Neural progenitor cell (in vitro differentiated cells): ENCODE results near the gene DOK5. TPM values are rescaled to one million over a fixed set of nuclear protein-coding genes. Genes with fewer than 3 reads are reported as not detected.

ENCODE experiments used
- DNase-seq: peaks from one replicate; pipeline ENCODE4 v3.0.0-alpha.2; 2016; ENCODE audit warnings: low spot score
- H2AFZ ChIP-seq: fragments of 200-600 bp; sonication (generic); replicated peaks from 2 replicates; pipeline ENCODE4 v1.6.1; 2016; ENCODE audit warnings: antibody characterized with exemption
- H3F3A ChIP-seq: fragments of 200-600 bp; sonication (generic); 2 replicates; pipeline ENCODE4 v1.6.1; 2016; ENCODE audit warnings: antibody characterized with exemption, low read depth
- H3K27ac ChIP-seq: fragments of 200-600 bp; sonication (generic); 2 replicates; pipeline ENCODE4 v1.5.1; 2016; ENCODE audit warnings: mild to moderate bottlenecking
- H3K27me3 ChIP-seq: fragments of 200-600 bp; sonication (generic); 2 replicates; pipeline ENCODE4 v1.6.1; 2016; ENCODE audit warnings: mild to moderate bottlenecking, moderate library complexity
- H3K36me3 ChIP-seq: fragments of 200-600 bp; sonication (generic); 2 replicates; pipeline ENCODE4 v1.5.1; 2016
- H3K4me1 ChIP-seq: fragments of 200-600 bp; sonication (generic); 2 replicates; pipeline ENCODE4 v1.6.1; 2016; ENCODE audit warnings: mixed run types
- H3K4me2 ChIP-seq: fragments of 200-600 bp; sonication (generic); 2 replicates; pipeline ENCODE4 v1.6.1; 2016
- H3K4me3 ChIP-seq: fragments of 200-600 bp; sonication (generic); 2 replicates; pipeline ENCODE4 v1.5.1; 2016
- H3K79me2 ChIP-seq: fragments of 200-600 bp; sonication (generic); 2 replicates; pipeline ENCODE4 v1.6.1; 2016; ENCODE audit warnings: low read depth
- H3K9ac ChIP-seq: fragments of 200-600 bp; sonication (generic); 2 replicates; pipeline ENCODE4 v1.6.1; 2016
- H3K9me3 ChIP-seq: fragments of 200-600 bp; sonication (generic); 2 replicates; pipeline ENCODE4 v1.5.1; 2016; ENCODE audit warnings: low read depth
- H4K20me1 ChIP-seq: fragments of 200-600 bp; sonication (generic); 2 replicates; pipeline ENCODE4 v1.6.1; 2016; ENCODE audit warnings: low read depth
- H3K27ac Mint-ChIP-seq: 3 replicates; pipeline ENCODE4 v1.8.0; 2021; ENCODE audit warnings: mixed read lengths
- H3K27me3 Mint-ChIP-seq: 2 replicates; pipeline ENCODE4 v1.8.0; 2022; ENCODE audit warnings: low read depth, mild to moderate bottlenecking, inconsistent platforms, moderate library complexity, mixed read lengths; ENCODE audit not compliant: insufficient read depth
- H3K36me3 Mint-ChIP-seq: 3 replicates; pipeline ENCODE4 v1.8.0; 2021; ENCODE audit warnings: mixed read lengths
- H3K4me1 Mint-ChIP-seq: 3 replicates; pipeline ENCODE4 v1.8.0; 2021; ENCODE audit warnings: mixed read lengths
- H3K4me3 Mint-ChIP-seq: 3 replicates; pipeline ENCODE4 v1.8.0; 2021; ENCODE audit warnings: mild to moderate bottlenecking, moderate library complexity, mixed read lengths
- H3K9me3 Mint-ChIP-seq: 3 replicates; pipeline ENCODE4 v1.8.0; 2020; ENCODE audit warnings: mixed read lengths
- CTCF ChIP-seq: fragments of 200-600 bp; sonication (generic); IDR thresholded peaks from 2 replicates; pipeline ENCODE4 v1.5.1; 2017; ENCODE audit warnings: antibody characterized with exemption, mild to moderate bottlenecking
- EZH2 ChIP-seq: fragments of 200-600 bp; sonication (generic); IDR thresholded peaks from 2 replicates; pipeline ENCODE4 v1.6.1; 2017; ENCODE audit warnings: antibody characterized with exemption, mild to moderate bottlenecking, moderate library complexity
- EZH2phosphoT487 ChIP-seq: fragments of 200-600 bp; sonication (generic); IDR thresholded peaks from 2 replicates; pipeline ENCODE4 v1.6.1; 2017; ENCODE audit warnings: antibody characterized with exemption
- total RNA-seq: library from RNA; depleted of rRNA; stranded (reverse); fragments of >200 nt; gene quantifications from 2 replicates; pipeline ENCODE4 v1.2.3, GENCODE V29; 2015; ENCODE audit warnings: low replicate concordance

The DOK5 gene
- total RNA-seq, 1 donor from 2014 or later, result 3.1 TPM

GRCh38 chr20:54452277-54452676 is 23.1 kb upstream of the DOK5 start:
- Histone ChIP-seq H3K9me3 (no peaks in the 10 kb centered on the region), H3K4me1 (peaks cover 3% of the 10 kb centered on the region), H3F3A (no peaks in the 10 kb centered on the region), H3K27me3 (no peaks in the 10 kb centered on the region), H4K20me1 (no peaks in the 10 kb centered on the region), H3K9ac (no peak overlapping the region), H3K27ac (no peak overlapping the region), H3K4me3 (no peak overlapping the region), H3K4me2 (no peak overlapping the region), H3K36me3 (no peaks in the 10 kb centered on the region), H2AFZ (no peak overlapping the region), H3K79me2 (no peaks in the 10 kb centered on the region)
- Mint-ChIP-seq H3K4me1 (peaks cover 4% of the 10 kb centered on the region), H3K4me3 (no peak overlapping the region), H3K9me3 (peaks cover 22% of the 10 kb centered on the region), H3K27me3 (peaks cover 8% of the 10 kb centered on the region), H3K36me3 (no peaks in the 10 kb centered on the region), H3K27ac (no peak overlapping the region)
- no peak for DNase-seq
- TF ChIP-seq EZH2, result no peak
- TF ChIP-seq EZH2phosphoT487, result no peak
- TF ChIP-seq CTCF, result no peak

DNA sequence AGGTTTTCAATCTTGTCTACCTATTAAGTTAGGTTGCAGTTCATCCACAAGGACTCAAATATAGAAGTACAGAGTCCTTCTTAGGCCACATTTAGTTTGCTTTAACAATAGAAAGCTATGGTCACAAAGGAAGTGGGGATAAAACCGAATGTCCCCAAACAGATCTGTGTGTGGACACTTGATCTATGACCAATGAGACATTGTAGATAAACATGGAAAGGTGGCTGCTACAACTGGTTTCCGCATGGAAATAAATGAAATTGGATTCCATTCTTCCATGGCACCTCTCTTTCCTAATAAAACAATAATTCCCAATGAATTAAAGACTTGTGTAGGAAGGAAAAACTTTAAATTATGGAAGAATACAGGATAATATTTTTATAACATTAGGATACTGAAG is 20.4 kb upstream of the DOK5 start:
- Mint-ChIP-seq H3K27me3 (peaks cover 5% of the 10 kb centered on the region), H3K9me3 (peaks cover 19% of the 10 kb centered on the region), H3K27ac (no peak overlapping the region), H3K4me3 (no peak overlapping the region), H3K4me1 (no peaks in the 10 kb centered on the region), H3K36me3 (no peaks in the 10 kb centered on the region)
- H3K4me2 ChIP-seq, result no peak overlapping the region
- no peak overlapping the region for H3K9ac ChIP-seq
- no peaks in the 10 kb centered on the region for H4K20me1 ChIP-seq
- H3K9me3 ChIP-seq, result no peaks in the 10 kb centered on the region
- no peak overlapping the region for H2AFZ ChIP-seq
- H3K4me3 ChIP-seq, result no peak overlapping the region
- no peaks in the 10 kb centered on the region for H3K36me3 ChIP-seq
- no peaks in the 10 kb centered on the region for H3K79me2 ChIP-seq
- H3K27ac ChIP-seq, result no peak overlapping the region
- H3F3A ChIP-seq, result no peaks in the 10 kb centered on the region
- TF ChIP-seq CTCF (no peak), EZH2 (no peak), EZH2phosphoT487 (no peak)
- H3K4me1 ChIP-seq, result no peaks in the 10 kb centered on the region
- no peaks in the 10 kb centered on the region for H3K27me3 ChIP-seq
- DNase-seq, result no peak

GRCh38 chr20:54456423-54456822 is 19.0 kb upstream of the DOK5 start:
- H3K9me3 ChIP-seq, result no peaks in the 10 kb centered on the region
- H2AFZ ChIP-seq, result no peak overlapping the region
- H4K20me1 ChIP-seq, result no peaks in the 10 kb centered on the region
- Mint-ChIP-seq H3K9me3 (peaks cover 14% of the 10 kb centered on the region), H3K36me3 (no peaks in the 10 kb centered on the region), H3K27me3 (peaks cover 4% of the 10 kb centered on the region), H3K4me1 (no peaks in the 10 kb centered on the region), H3K27ac (no peak overlapping the region), H3K4me3 (no peak overlapping the region)
- no peak overlapping the region for H3K4me2 ChIP-seq
- no peaks in the 10 kb centered on the region for H3F3A ChIP-seq
- H3K36me3 ChIP-seq, result no peaks in the 10 kb centered on the region
- H3K27me3 ChIP-seq, result no peaks in the 10 kb centered on the region
- TF ChIP-seq CTCF (no peak), EZH2 (no peak), EZH2phosphoT487 (no peak)
- no peaks in the 10 kb centered on the region for H3K79me2 ChIP-seq
- H3K9ac ChIP-seq, result no peak overlapping the region
- DNase-seq, result no peak
- H3K4me1 ChIP-seq, result no peaks in the 10 kb centered on the region
- no peak overlapping the region for H3K27ac ChIP-seq
- no peak overlapping the region for H3K4me3 ChIP-seq

GRCh38 chr20:54456961-54457360 is 18.4 kb upstream of the DOK5 start:
- Histone ChIP-seq H3K4me1 (no peaks in the 10 kb centered on the region), H3K79me2 (no peaks in the 10 kb centered on the region), H3K27me3 (no peaks in the 10 kb centered on the region), H3K4me3 (no peak overlapping the region), H3K4me2 (no peak overlapping the region), H2AFZ (peak overlapping the region; percentile 65), H3K9ac (no peak overlapping the region), H3K9me3 (no peaks in the 10 kb centered on the region), H3F3A (no peaks in the 10 kb centered on the region), H3K36me3 (no peaks in the 10 kb centered on the region), H4K20me1 (no peaks in the 10 kb centered on the region), H3K27ac (no peak overlapping the region)
- peaks cover 13% of the 10 kb centered on the region for H3K9me3 Mint-ChIP-seq
- no peaks in the 10 kb centered on the region for H3K4me1 Mint-ChIP-seq
- no peak overlapping the region for H3K4me3 Mint-ChIP-seq
- no peak for DNase-seq
- peaks cover 3% of the 10 kb centered on the region for H3K27me3 Mint-ChIP-seq
- H3K27ac Mint-ChIP-seq, result no peak overlapping the region
- H3K36me3 Mint-ChIP-seq, result no peaks in the 10 kb centered on the region
- no peak for TF ChIP-seq EZH2phosphoT487
- peak; percentile 19 for TF ChIP-seq CTCF
